KMS-11 (cell line): ENCODE results near the gene CA14.
"Not testable (repeated sequence)": the region's sequence is repeated elsewhere in the genome, so short reads cannot be mapped to it uniquely, and the experiment has no call there.

Experiments
- H2AFZ ChIP-seq: fragments of 200-600 bp; sonication (generic); 2 replicates; pipeline ENCODE4 v1.6.1; 2016; ENCODE audit warnings: antibody characterized with exemption, mixed run types, low read depth
- H3K27ac ChIP-seq: fragments of 200-600 bp; sonication (generic); 2 replicates; pipeline ENCODE4 v1.6.1; 2016; ENCODE audit warnings: mild to moderate bottlenecking, mixed run types
- H3K27me3 ChIP-seq: fragments of 200-600 bp; sonication (generic); 2 replicates; pipeline ENCODE4 v1.6.1; 2017; ENCODE audit warnings: mild to moderate bottlenecking, low read depth, mixed run types, moderate library complexity; ENCODE audit not compliant: insufficient read depth
- H3K36me3 ChIP-seq: fragments of 200-600 bp; sonication (generic); 2 replicates; pipeline ENCODE4 v1.6.1; 2017; ENCODE audit warnings: mild to moderate bottlenecking, mixed run types; ENCODE audit not compliant: insufficient read depth
- H3K4me1 ChIP-seq: fragments of 200-600 bp; sonication (generic); 2 replicates; pipeline ENCODE4 v1.6.1; 2016; ENCODE audit warnings: mild to moderate bottlenecking, low read depth, mixed run types; ENCODE audit not compliant: poor library complexity, severe bottlenecking
- H3K4me2 ChIP-seq: fragments of 200-600 bp; sonication (generic); 2 replicates; pipeline ENCODE4 v1.7.0; 2016; ENCODE audit warnings: mild to moderate bottlenecking, mixed run types
- H3K4me3 ChIP-seq: fragments of 200-600 bp; sonication (generic); IDR thresholded peaks from 2 replicates; pipeline ENCODE4 v1.6.1; 2017; ENCODE audit warnings: low read depth, low read length, mixed read lengths; ENCODE audit not compliant: insufficient read depth
- H3K79me2 ChIP-seq: fragments of 200-600 bp; sonication (generic); 2 replicates; pipeline ENCODE4 v1.6.1; 2016; ENCODE audit warnings: low read depth, mixed run types; ENCODE audit not compliant: insufficient read depth
- H3K9ac ChIP-seq: fragments of 200-600 bp; sonication (generic); 2 replicates; pipeline ENCODE4 v1.6.1; 2016; ENCODE audit warnings: mild to moderate bottlenecking, mixed run types
- H4K20me1 ChIP-seq: fragments of 200-600 bp; sonication (generic); 2 replicates; pipeline ENCODE4 v1.6.1; 2016; ENCODE audit warnings: mild to moderate bottlenecking, mixed run types; ENCODE audit not compliant: insufficient read depth
- CTCF ChIP-seq: fragments of 200-600 bp; sonication (generic); conservative IDR thresholded peaks from 2 replicates; pipeline ENCODE4 v1.6.1; 2017; ENCODE audit warnings: low read depth, mild to moderate bottlenecking, antibody characterized with exemption, low read length, moderate library complexity, mixed read lengths

CA14 gene

GRCh38 chr1:150225546-150225945 is 32.0 kb upstream of the CA14 start:
- no peak for TF ChIP-seq CTCF
- Histone ChIP-seq H3K36me3 (peaks cover 41% of the 10 kb centered on the region), H3K79me2 (peaks cover 12% of the 10 kb centered on the region), H3K27ac (no peak overlapping the region), H3K9ac (no peak overlapping the region), H4K20me1 (no peaks in the 10 kb centered on the region), H2AFZ (no peak overlapping the region), H3K4me1 (peaks cover 3% of the 10 kb centered on the region), H3K4me3 (no peak overlapping the region), H3K4me2 (no peak overlapping the region), H3K27me3 (no peaks in the 10 kb centered on the region)

GRCh38 chr1:150226486-150226885 is 31.1 kb upstream of the CA14 start:
- Histone ChIP-seq H3K4me2 (no peak overlapping the region), H3K9ac (no peak overlapping the region), H3K79me2 (peaks cover 21% of the 10 kb centered on the region), H2AFZ (no peak overlapping the region), H3K27ac (no peak overlapping the region), H3K4me1 (peaks cover 3% of the 10 kb centered on the region), H3K27me3 (no peaks in the 10 kb centered on the region), H3K36me3 (peaks cover 39% of the 10 kb centered on the region), H3K4me3 (no peak overlapping the region), H4K20me1 (no peaks in the 10 kb centered on the region)
- TF ChIP-seq CTCF, result no peak

- no peaks in the 10 kb centered on the region for H4K20me1 ChIP-seq
- no peak overlapping the region for H3K4me2 ChIP-seq
- H3K79me2 ChIP-seq, result peaks cover 26% of the 10 kb centered on the region
- no peak overlapping the region for H3K27ac ChIP-seq
- H3K4me3 ChIP-seq, result no peak overlapping the region
- H3K27me3 ChIP-seq, result no peaks in the 10 kb centered on the region
- H2AFZ ChIP-seq, result no peak overlapping the region
- no peak overlapping the region for H3K9ac ChIP-seq
- peaks cover 39% of the 10 kb centered on the region for H3K36me3 ChIP-seq
- no peak for TF ChIP-seq CTCF
- no peaks in the 10 kb centered on the region for H3K4me1 ChIP-seq
Observed at GRCh38 chr1:150227228-150227627, 30.3 kb upstream of the CA14 start.

- not testable (repeated sequence) for H3K4me3 ChIP-seq, H3K9ac ChIP-seq, H3K27me3 ChIP-seq, H4K20me1 ChIP-seq, H3K4me2 ChIP-seq, H3K27ac ChIP-seq, H3K4me1 ChIP-seq, H2AFZ ChIP-seq
- Histone ChIP-seq H3K79me2 (peaks cover 36% of the 10 kb centered on the region), H3K36me3 (peaks cover 36% of the 10 kb centered on the region)
Observed at GRCh38 chr1:150228246-150228645, 29.3 kb upstream of the CA14 start.

GRCh38 chr1:150232921-150233320 is 24.7 kb upstream of the CA14 start:
- H2AFZ ChIP-seq, H4K20me1 ChIP-seq, H3K9ac ChIP-seq, H3K27me3 ChIP-seq, H3K4me3 ChIP-seq, H3K36me3 ChIP-seq, H3K27ac ChIP-seq, H3K4me2 ChIP-seq: not testable (repeated sequence)
- H3K4me1 ChIP-seq, result peaks cover 30% of the 10 kb centered on the region
- peaks cover 60% of the 10 kb centered on the region for H3K79me2 ChIP-seq
